ENCODE results near the gene MEGF11. TPM values are rescaled to one million over a fixed set of nuclear protein-coding genes. Genes with fewer than 3 reads are reported as not detected.

The MEGF11 gene
- total RNA-seq, 1 donor from 2014 or later = not detected

DNA sequence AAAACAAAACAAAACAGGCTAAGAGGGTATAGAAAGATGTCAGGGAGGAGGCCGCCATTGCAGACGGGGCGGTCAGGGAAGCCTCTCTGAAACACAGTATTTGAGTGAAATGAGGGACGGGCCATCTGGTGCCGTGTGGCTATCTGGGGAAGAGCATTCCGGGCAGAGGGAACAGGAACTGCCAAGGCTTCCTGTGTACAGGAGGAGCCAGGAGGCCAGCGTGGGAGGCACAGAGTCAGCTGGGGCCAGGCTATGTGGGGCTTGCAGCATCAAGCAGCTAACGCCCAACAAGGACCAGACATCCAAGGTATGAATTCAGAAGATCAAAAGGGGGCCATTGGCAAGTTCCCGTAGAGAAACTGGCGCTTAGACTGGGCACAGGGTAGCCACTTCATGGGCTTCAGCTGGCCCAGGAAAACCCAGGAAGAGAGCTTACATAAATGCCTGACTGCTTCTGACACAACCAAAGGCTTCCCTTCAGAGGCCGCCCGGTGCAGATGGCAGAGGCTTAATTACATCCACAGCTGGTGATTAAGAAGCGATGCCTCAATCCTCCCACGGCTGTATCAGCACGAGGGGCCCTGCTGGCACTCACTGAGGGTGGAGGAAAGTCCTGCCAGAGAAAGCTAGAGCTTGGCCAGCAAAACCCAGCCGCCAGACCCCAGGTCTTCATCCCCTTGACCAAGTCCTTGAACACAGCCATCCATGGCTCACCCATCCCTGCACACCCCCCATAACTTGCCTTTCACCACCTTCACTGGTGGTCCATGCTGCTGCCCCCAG lies 144.9 kb downstream of the MEGF11 start:
- Histone ChIP-seq H3K27me3 (ENCODE audit: control insufficient read depth, insufficient read depth, low read length) (peaks cover 2% of the 10 kb centered on the region), H3K36me3 (ENCODE audit: control insufficient read depth, insufficient read depth, low read length) (no peaks in the 10 kb centered on the region)
- TF ChIP-seq, protein P1, sequence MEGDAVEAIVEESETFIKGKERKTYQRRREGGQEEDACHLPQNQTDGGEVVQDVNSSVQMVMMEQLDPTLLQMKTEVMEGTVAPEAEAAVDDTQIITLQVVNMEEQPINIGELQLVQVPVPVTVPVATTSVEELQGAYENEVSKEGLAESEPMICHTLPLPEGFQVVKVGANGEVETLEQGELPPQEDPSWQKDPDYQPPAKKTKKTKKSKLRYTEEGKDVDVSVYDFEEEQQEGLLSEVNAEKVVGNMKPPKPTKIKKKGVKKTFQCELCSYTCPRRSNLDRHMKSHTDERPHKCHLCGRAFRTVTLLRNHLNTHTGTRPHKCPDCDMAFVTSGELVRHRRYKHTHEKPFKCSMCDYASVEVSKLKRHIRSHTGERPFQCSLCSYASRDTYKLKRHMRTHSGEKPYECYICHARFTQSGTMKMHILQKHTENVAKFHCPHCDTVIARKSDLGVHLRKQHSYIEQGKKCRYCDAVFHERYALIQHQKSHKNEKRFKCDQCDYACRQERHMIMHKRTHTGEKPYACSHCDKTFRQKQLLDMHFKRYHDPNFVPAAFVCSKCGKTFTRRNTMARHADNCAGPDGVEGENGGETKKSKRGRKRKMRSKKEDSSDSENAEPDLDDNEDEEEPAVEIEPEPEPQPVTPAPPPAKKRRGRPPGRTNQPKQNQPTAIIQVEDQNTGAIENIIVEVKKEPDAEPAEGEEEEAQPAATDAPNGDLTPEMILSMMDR (IDR thresholded peaks at IDR 0.05; ENCODE audit: insufficient read depth, low read length, severe bottlenecking) = no peak

DNA sequence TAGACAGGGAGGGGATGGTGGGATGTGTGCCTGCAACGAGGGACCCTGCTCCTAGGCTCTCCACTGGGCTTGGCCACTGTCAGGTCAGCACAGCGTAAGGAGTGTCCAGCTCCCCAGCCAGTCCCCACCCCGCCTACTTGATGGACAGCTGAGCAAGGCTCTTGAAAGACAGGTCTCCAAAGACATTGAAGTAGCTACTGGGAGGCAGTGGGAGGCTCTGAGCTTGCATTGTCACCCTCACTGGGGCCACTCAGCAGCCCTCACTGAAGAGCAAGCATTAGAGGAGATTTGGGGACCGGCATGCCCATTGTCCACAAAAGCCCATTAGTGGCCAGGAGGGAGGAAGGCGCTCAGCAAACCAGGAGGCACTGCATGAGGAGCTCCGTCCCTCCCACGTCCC lies 146.5 kb downstream of the MEGF11 start:
- no peak for DNase-seq (ENCODE audit: low read depth)
- H3K36me3 ChIP-seq (ENCODE audit: control insufficient read depth, insufficient read depth, low read length) = no peaks in the 10 kb centered on the region
- no peak for FAIRE-seq

More for the DNA sequence above, 144.9 kb downstream of the MEGF11 start:
- no peak for DNase-seq (ENCODE audit: low read depth)
- no peak overlapping the region for H3K4me3 ChIP-seq (ENCODE audit: low read depth, low read length)
- no peak for FAIRE-seq

DNA sequence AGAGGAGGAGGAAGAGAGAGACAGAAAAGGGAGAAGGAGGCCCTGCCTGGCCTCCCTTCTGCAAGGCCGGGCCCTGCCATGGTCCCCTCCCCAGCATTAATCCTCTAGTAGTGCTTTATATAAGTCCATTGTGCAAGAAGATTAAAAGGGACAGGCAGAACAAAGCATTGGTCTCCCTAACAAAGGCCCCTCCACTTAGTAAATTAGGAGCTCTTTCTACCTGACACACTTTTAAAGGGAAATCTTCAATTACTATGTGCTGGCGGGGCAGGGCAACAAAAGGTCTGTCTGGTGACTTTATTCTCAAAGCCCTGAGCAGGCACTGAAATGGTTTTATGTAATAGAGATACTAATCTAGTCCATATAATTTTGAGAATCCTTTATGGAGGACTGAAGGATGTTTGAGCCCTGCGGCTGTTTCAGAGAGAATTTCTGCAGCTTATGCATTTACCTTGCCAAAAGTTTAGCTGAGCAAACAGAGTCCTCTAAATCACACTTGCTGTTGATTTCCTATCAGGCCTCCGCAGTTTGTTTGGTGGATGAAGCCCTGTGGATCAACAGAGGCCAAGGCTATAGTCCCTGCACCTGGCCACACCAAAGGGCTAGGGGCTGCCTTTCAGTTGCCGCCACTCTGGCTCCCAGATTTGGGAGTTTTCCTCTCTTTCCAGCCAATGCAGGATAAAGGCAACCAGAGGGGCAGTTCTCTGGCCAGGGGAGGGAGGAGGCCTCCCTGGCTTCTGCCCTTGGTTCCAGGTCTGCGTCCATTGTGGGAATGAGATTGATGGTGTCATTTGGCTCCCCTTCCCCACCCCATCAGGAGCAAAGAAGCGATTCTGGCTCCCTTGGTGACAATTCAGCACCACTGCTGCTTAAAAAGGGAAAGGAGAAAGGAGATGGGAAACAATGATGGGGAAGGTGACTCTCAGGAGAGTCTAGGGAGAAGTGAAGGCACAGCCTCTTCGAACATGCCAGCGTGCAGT lies 148.0 kb downstream of the MEGF11 start:
- Histone ChIP-seq H3K4me3 (ENCODE audit: low read depth, low read length) (no peak overlapping the region), H3K27me3 (ENCODE audit: control insufficient read depth, insufficient read depth, low read length) (peaks cover 2% of the 10 kb centered on the region), H3K36me3 (ENCODE audit: control insufficient read depth, insufficient read depth, low read length) (no peaks in the 10 kb centered on the region)
- no peak for DNase-seq (ENCODE audit: low read depth)
- TF ChIP-seq, protein P1 (IDR thresholded peaks at IDR 0.05; ENCODE audit: insufficient read depth, low read length, severe bottlenecking) = no peak
- no peak for FAIRE-seq

More for the DNA sequence above, 146.5 kb downstream of the MEGF11 start:
- Histone ChIP-seq H3K4me3 (ENCODE audit: low read depth, low read length) (no peak overlapping the region), H3K27me3 (ENCODE audit: control insufficient read depth, insufficient read depth, low read length) (peaks cover 2% of the 10 kb centered on the region)
- TF ChIP-seq, protein P1 (IDR thresholded peaks at IDR 0.05; ENCODE audit: insufficient read depth, low read length, severe bottlenecking) = no peak

DNA sequence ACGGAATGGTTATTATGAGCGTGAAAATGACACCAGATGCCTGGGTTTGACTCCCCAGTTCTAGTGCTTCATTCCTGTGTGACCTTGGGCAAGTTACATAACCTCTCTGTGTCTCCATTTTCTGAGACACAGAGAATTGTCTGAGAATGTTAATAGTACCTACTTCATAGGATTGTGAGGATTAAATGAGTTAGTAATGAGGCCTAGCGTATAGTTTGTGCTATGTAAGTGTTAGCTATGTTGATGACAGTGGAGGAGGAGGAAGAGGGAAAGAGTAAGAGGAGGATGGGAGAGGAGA lies 150.3 kb downstream of the MEGF11 start:
- peaks cover 2% of the 10 kb centered on the region for H3K27me3 ChIP-seq (ENCODE audit: control insufficient read depth, insufficient read depth, low read length)
- TF ChIP-seq, protein P1 (IDR thresholded peaks at IDR 0.05; ENCODE audit: insufficient read depth, low read length, severe bottlenecking) = no peak
- no peaks in the 10 kb centered on the region for H3K36me3 ChIP-seq (ENCODE audit: control insufficient read depth, insufficient read depth, low read length)
- DNase-seq (ENCODE audit: low read depth) (no peak), FAIRE-seq (no peak)
- no peak overlapping the region for H3K4me3 ChIP-seq (ENCODE audit: low read depth, low read length)

DNA sequence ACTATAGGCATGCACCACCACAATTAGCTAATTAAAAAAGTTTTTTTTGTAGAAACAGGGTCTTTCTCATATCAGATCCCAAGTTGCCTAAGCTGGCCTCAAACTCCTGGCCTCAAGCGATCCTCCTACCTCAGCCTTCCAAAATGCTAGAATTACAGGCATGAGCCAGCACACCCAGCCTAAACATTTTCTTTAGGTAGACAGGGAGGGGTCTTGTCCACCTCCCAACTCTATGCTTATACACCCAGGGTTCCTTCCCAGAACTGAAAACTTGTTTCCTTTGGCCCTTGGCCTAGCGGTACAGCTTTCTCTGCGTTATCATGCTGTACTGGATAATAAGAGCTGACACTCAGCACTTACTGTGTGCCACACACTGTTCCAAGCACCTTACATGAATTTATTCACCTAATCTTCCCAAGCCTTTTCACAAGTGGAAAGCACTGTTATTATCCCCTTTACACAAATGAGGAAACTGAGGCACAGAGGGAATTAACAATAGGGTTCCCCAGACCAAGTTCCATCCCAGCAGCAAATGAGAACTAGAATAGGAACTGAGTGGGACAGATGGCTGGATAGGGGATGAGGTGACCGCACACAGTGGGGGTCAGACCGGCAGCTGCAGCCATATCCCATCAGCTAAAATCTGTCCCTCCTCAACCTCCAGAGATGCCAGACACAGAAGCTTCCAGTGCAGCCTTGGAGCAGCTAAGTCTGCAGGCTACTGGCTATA lies 150.8 kb downstream of the MEGF11 start:
- peaks cover 2% of the 10 kb centered on the region for H3K27me3 ChIP-seq (ENCODE audit: control insufficient read depth, insufficient read depth, low read length)
- no peak for FAIRE-seq

More for the DNA sequence above, 150.8 kb downstream of the MEGF11 start:
- TF ChIP-seq, protein P1 (IDR thresholded peaks at IDR 0.05; ENCODE audit: insufficient read depth, low read length, severe bottlenecking) = no peak
- Histone ChIP-seq H3K4me3 (ENCODE audit: low read depth, low read length) (no peak overlapping the region), H3K36me3 (ENCODE audit: control insufficient read depth, insufficient read depth, low read length) (no peaks in the 10 kb centered on the region)
- DNase-seq (ENCODE audit: low read depth) = no peak
